Esophagus squamous epithelium (tissue), 5 donors: ENCODE results near the gene FARP2. TPM values are rescaled to one million over a fixed set of nuclear protein-coding genes. Genes with fewer than 3 reads are reported as not detected.

Experiments
- DNase-seq: peaks from one replicate; lab custom pipeline; 2025; lab: John Stamatoyannopoulos, UW
- H3K27ac ChIP-seq, 4 donors: fragments of 200-600 bp; sonication (generic); one replicate each; pipeline ENCODE4 v1.5.1; 2016 to 2019; ENCODE audit warnings: mild to moderate bottlenecking in 1 of 4
- H3K27me3 ChIP-seq, 4 donors: fragments of 200-600 bp; sonication (generic); 1 replicate in 3 of 4; 2 replicates in 1 of 4; pipeline versions ENCODE4 v1.5.1 to v1.6.0; 2017 to 2021; ENCODE audit warnings: antibody characterized with exemption in 1 of 4
- H3K36me3 ChIP-seq, 3 donors: fragments of 200-600 bp; sonication (generic); one replicate each; pipeline ENCODE4 v1.5.1; 2016 to 2019
- H3K4me1 ChIP-seq, 3 donors: fragments of 200-600 bp; sonication (generic); one replicate each; pipeline ENCODE4 v1.5.1; 2017 to 2019
- H3K4me3 ChIP-seq, 4 donors: fragments of 200-600 bp; sonication (generic); 1 replicate in 3 of 4; 2 replicates in 1 of 4; pipeline ENCODE4 v1.5.1; 2016 to 2019; ENCODE audit warnings: mild to moderate bottlenecking in 2 of 4, moderate library complexity in 1 of 4
- H3K9me3 ChIP-seq, 3 donors: fragments of 200-600 bp; sonication (generic); one replicate each; pipeline ENCODE4 v1.5.1; 2016 to 2019
- CTCF ChIP-seq, 6 experiments: fragments of 450-650 bp in 4 of 6; fragments of 200-600 bp in 2 of 6; sonication (generic) in 2 of 6; IDR thresholded peaks; one replicate each; pipeline ENCODE4 v1.5.1; 2016 to 2019; ENCODE audit warnings: antibody characterized with exemption in 6 of 6, mild to moderate bottlenecking in 4 of 6, moderate library complexity in 4 of 6
- POLR2A ChIP-seq, 4 donors: fragments of 450-650 bp; IDR thresholded peaks; one replicate each; pipeline ENCODE4 v1.6.1; 2017; ENCODE audit warnings: antibody characterized with exemption in 4 of 4, mild to moderate bottlenecking in 4 of 4, moderate library complexity in 3 of 4
- WGBS, 2 donors: methylation state at CpG; one replicate each; pipeline ENCODE4 v1.1.5; 2018; 5-methylcytosine and 5-hydroxymethylcytosine counted together
- intact Hi-C: fragments of 100-400 bp; cut with DNase I; formaldehyde crosslinking; loops from one replicate; pipeline ENCODE4 v1.15.0; 2022
- total RNA-seq, 4 donors: library from RNA; depleted of rRNA; stranded (reverse); fragments of >200 nt; gene quantifications; one replicate each; pipeline ENCODE4 v1.1.0, GENCODE V29; 2016
- donor health status: DM: yes; HTN: yes; CAD: no.

The FARP2 gene
- total RNA-seq, 4 donors from 2014 or later: 20.8 to 41.8 (median 37.1) TPM

GRCh38 chr2:241508240-241509154 lies 152.4 kb downstream of the FARP2 start, which contains the start of gene STK25:
TSS of gene STK25 (minus strand) at chr2:241508584. CDS start at chr2:241508035, 549 bp downstream.
- Histone ChIP-seq H3K9me3 (no peaks in the 10 kb centered on the region), H3K4me3 (peak within 1 kb of the TSS; percentile 72 to 100 (median 80)), H3K4me1 (peaks cover 6 to 51% (median 31%) of the 10 kb centered on the region in 3 donors), H3K36me3 (peaks cover 0 to 22% (median 0%) of the 10 kb centered on the region in 3 donors), H3K27me3 (no peaks in the 10 kb centered on the region), H3K27ac (peak within 1 kb of the TSS; percentile 82 to 96 (median 88))
- TF ChIP-seq POLR2A (IDR thresholded peaks at IDR 0.05): peak in 3 of 4 donors; percentile 8 to 58 (median 39)
- TF ChIP-seq CTCF (IDR thresholded peaks at IDR 0.05): peak in 1 of 6 experiments; percentile 37
- peak; percentile 84 for DNase-seq
- 0% methylated on average over 1 to 2 of the region's 122 CpGs for WGBS, 2 donors
- intact Hi-C loops: no loop called here

- Histone ChIP-seq H3K27me3 (no peaks in the 10 kb centered on the region), H3K27ac (peak overlapping the region; percentile 82 to 96 (median 88)), H3K9me3 (no peaks in the 10 kb centered on the region), H3K4me3 (peak overlapping the region; percentile 72 to 100 (median 80)), H3K36me3 (peaks cover 0 to 14% (median 0%) of the 10 kb centered on the region in 3 donors), H3K4me1 (peaks cover 6 to 47% (median 31%) of the 10 kb centered on the region in 3 donors)
- TF ChIP-seq CTCF (IDR thresholded peaks at IDR 0.05): no peak
- no peak for TF ChIP-seq POLR2A (IDR thresholded peaks at IDR 0.05)
- intact Hi-C loops: no loop called here
- WGBS, 2 donors: 27 to 31% methylated on average over 10 to 12 of the region's 24 CpGs
- no peak for DNase-seq
These were observed 153.2 kb downstream of the FARP2 start for GRCh38 chr2:241509155-241509784.

GRCh38 chr2:241511091-241511741 lies 155.1 kb downstream of the FARP2 start:
- DNase-seq: no peak
- intact Hi-C loops: no loop called here
- TF ChIP-seq CTCF (IDR thresholded peaks at IDR 0.05) (no peak), POLR2A (IDR thresholded peaks at IDR 0.05) (no peak)
- H3K4me3 ChIP-seq: no peak overlapping the region
- no peak overlapping the region for H3K27ac ChIP-seq
- no peaks in the 10 kb centered on the region for H3K27me3 ChIP-seq
- 84 to 95% methylated on average over 4 of the region's 6 CpGs for WGBS, 2 donors
- H3K36me3 ChIP-seq: peaks cover 0 to 11% (median 0%) of the 10 kb centered on the region in 3 donors
- no peaks in the 10 kb centered on the region for H3K9me3 ChIP-seq
- H3K4me1 ChIP-seq: peaks cover 6 to 31% (median 21%) of the 10 kb centered on the region in 3 donors

GRCh38 chr2:241514553-241514952 lies 158.5 kb downstream of the FARP2 start:
- H3K36me3 ChIP-seq: peaks cover 0 to 11% (median 0%) of the 10 kb centered on the region in 3 donors
- H3K9me3 ChIP-seq: no peaks in the 10 kb centered on the region
- H3K27me3 ChIP-seq: peaks cover 0 to 2% (median 0%) of the 10 kb centered on the region in 4 donors
- intact Hi-C loops: no loop called here
- no peak overlapping the region for H3K27ac ChIP-seq
- H3K4me1 ChIP-seq: peaks cover under 1 to 6% (median 3%) of the 10 kb centered on the region in 3 donors
- WGBS, 2 donors: 70 to 75% methylated on average over 2 to 5 of the region's 5 CpGs
- no peak for DNase-seq
- TF ChIP-seq POLR2A (IDR thresholded peaks at IDR 0.05): no peak
- TF ChIP-seq CTCF (IDR thresholded peaks at IDR 0.05): no peak
- H3K4me3 ChIP-seq: no peak overlapping the region
